HG03025 (cell line): ENCODE data around the gene ING2.

Source experiments
- ATAC-seq: cut with Tn5 transposase; IDR thresholded peaks from one replicate; pipeline ENCODE4 v1.9.1; 2021; ENCODE audit warnings: mild to moderate bottlenecking, moderate library complexity; ENCODE audit not compliant: unreplicated experiment, low FRiP score

ING2 gene

GRCh38 chr4:183495184-183495583, 9.7 kb upstream of the ING2 start:
- ATAC-seq: no peak

GRCh38 chr4:183499389-183499788, 5.5 kb upstream of the ING2 start:
- ATAC-seq: no peak

GRCh38 chr4:183499801-183500200, 5.1 kb upstream of the ING2 start:
- no peak for ATAC-seq

GRCh38 chr4:183503497-183504063, 1.3 kb upstream of the ING2 start:
- ATAC-seq: peak; percentile 2

- ATAC-seq: peak; percentile 70
Observed at GRCh38 chr4:183504064-183504929, 561 bp upstream of the ING2 start.

GRCh38 chr4:183505611-183506388, 942 bp downstream of the ING2 start:
- ATAC-seq: peak; percentile 42

- no peak for ATAC-seq
Observed at GRCh38 chr4:183506389-183506735, 1.5 kb downstream of the ING2 start.

GRCh38 chr4:183507925-183508696, 3.3 kb downstream of the ING2 start:
- no peak for ATAC-seq

GRCh38 chr4:183508697-183509335, 4.0 kb downstream of the ING2 start:
- ATAC-seq: no peak

GRCh38 chr4:183515411-183515810, 10.6 kb downstream of the ING2 start:
- no peak for ATAC-seq

GRCh38 chr4:183517194-183517593, 12.3 kb downstream of the ING2 start:
- no peak for ATAC-seq

GRCh38 chr4:183517781-183518180, 12.9 kb downstream of the ING2 start:
- no peak for ATAC-seq

GRCh38 chr4:183522821-183523220, 18.0 kb downstream of the ING2 start:
- no peak for ATAC-seq

GRCh38 chr4:183527326-183527725, 22.5 kb downstream of the ING2 start:
- no peak for ATAC-seq

- no peak for ATAC-seq
Observed at GRCh38 chr4:183532821-183533220, 28.0 kb downstream of the ING2 start.

GRCh38 chr4:183533698-183534097, 28.8 kb downstream of the ING2 start:
- no peak for ATAC-seq

GRCh38 chr4:183540410-183541009, 35.7 kb downstream of the ING2 start:
- ATAC-seq: no peak

- ATAC-seq: no peak
Observed at GRCh38 chr4:183541010-183541751, 36.3 kb downstream of the ING2 start.

GRCh38 chr4:183541752-183542040, 36.8 kb downstream of the ING2 start:
- no peak for ATAC-seq
